Measurements from ENCODE around the gene TRERF1.

DNA sequence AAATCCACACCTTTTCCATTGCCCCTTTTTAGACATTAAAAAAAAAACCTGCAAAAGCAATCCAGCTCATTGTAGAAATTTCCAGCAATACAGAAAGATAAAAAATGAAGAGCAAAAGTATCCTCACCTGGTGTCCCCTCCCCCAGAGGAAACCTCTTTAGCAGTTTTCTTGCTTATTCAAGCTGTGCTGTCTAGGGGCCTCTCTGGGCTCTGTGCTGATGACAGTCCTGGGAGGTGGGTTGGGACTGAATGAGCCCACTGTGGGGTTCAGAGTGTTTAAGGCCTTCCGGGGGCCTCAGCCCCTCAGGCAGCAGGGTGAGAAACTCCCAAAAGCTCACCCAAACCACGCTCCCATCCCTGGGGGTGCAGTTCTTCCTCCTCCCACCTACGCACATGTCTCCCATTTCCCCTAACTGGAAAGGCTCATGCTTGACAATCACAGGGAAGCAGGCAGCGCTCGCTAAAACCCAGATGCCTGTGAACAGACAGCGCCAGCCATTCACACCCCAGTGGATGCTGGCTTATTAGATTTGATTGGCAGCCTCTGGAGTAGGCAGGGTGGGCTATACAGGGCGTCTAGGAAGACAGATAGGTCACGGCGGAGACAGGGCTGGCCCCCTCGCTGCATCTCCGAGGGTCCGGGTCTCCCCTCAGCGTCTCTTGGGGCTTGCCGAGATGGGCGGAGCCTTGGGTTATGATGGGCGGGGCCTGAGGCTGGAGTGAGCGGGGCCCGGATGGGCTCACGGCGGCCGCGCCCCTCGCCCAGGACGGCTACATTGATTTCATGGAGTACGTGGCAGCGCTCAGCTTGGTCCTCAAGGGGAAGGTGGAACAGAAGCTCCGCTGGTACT is 274.0 kb downstream of the TRERF1 start:
- TF ChIP-seq EZH2phosphoT487 (conservative IDR thresholded peaks at IDR 0.05; ENCODE audit: low read length): no peak
- TF ChIP-seq, protein P1, sequence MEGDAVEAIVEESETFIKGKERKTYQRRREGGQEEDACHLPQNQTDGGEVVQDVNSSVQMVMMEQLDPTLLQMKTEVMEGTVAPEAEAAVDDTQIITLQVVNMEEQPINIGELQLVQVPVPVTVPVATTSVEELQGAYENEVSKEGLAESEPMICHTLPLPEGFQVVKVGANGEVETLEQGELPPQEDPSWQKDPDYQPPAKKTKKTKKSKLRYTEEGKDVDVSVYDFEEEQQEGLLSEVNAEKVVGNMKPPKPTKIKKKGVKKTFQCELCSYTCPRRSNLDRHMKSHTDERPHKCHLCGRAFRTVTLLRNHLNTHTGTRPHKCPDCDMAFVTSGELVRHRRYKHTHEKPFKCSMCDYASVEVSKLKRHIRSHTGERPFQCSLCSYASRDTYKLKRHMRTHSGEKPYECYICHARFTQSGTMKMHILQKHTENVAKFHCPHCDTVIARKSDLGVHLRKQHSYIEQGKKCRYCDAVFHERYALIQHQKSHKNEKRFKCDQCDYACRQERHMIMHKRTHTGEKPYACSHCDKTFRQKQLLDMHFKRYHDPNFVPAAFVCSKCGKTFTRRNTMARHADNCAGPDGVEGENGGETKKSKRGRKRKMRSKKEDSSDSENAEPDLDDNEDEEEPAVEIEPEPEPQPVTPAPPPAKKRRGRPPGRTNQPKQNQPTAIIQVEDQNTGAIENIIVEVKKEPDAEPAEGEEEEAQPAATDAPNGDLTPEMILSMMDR (IDR thresholded peaks at IDR 0.05; ENCODE audit: insufficient read depth, low read length, poor library complexity, severe bottlenecking): no peak
